CD4-positive, alpha-beta memory T cell (primary cell): Measurements from ENCODE around the gene ERI2. TPM values are rescaled to one million over a fixed set of nuclear protein-coding genes. Genes with fewer than 3 reads are reported as not detected.
"Not testable (repeated sequence)": the region's sequence is repeated elsewhere in the genome, so short reads cannot be mapped to it uniquely, and the experiment has no call there.

Source experiments
- CTCF ChIA-PET: fragments of 350-600 bp; sonication (Branson Sonifier 250); formaldehyde crosslinking; loops from one replicate; lab custom pipeline; 2021; ENCODE audit warnings: inconsistent platforms; ENCODE audit not compliant: partially characterized antibody; lab: Charles Lee
- POLR2A ChIA-PET: fragments of 350-600 bp; sonication (Branson Sonifier 250); formaldehyde crosslinking; loops from one replicate; lab custom pipeline; 2021; ENCODE audit not compliant: partially characterized antibody; lab: Charles Lee
- DNase-seq, 5 donors: peaks; one replicate each; pipeline versions ENCODE4 v3.0.0 to v3.0.0-alpha.2; 2020 to 2022; ENCODE audit warnings: mixed read lengths in 1 of 5
- H3K27ac ChIP-seq: one replicate; pipeline ENCODE4 v1.7.0; 2013; ENCODE audit warnings: low read depth, low read length
- H3K27me3 ChIP-seq: 2 replicates; pipeline ENCODE4 v1.7.0; 2013; ENCODE audit warnings: mild to moderate bottlenecking, low read length, moderate library complexity; ENCODE audit not compliant: insufficient read depth
- H3K36me3 ChIP-seq: 2 replicates; pipeline ENCODE4 v1.7.0; 2013; ENCODE audit warnings: mild to moderate bottlenecking, low read length, moderate library complexity; ENCODE audit not compliant: insufficient read depth
- H3K4me1 ChIP-seq: 2 replicates; pipeline ENCODE4 v1.7.0; 2013; ENCODE audit warnings: mild to moderate bottlenecking, low read length, moderate library complexity; ENCODE audit not compliant: insufficient read depth
- H3K4me3 ChIP-seq, 2 donors: one replicate each; pipeline ENCODE4 v1.7.0; 2013; ENCODE audit warnings: low read length in 2 of 2, mild to moderate bottlenecking in 1 of 2
- H3K9me3 ChIP-seq, 2 donors: one replicate each; pipeline ENCODE4 v1.7.0; 2013; ENCODE audit warnings: low read length in 2 of 2, control low read depth in 1 of 2; ENCODE audit not compliant: control insufficient read depth in 1 of 2
- H3K27ac Mint-ChIP-seq, 7 donors: one replicate each; pipeline ENCODE4 v1.8.0; 2020 to 2021; ENCODE audit warnings: mixed read lengths in 7 of 7, mild to moderate bottlenecking in 6 of 7, inconsistent platforms in 3 of 7, moderate library complexity in 3 of 7
- H3K27me3 Mint-ChIP-seq, 2 donors: one replicate each; pipeline ENCODE4 v1.8.0; 2020 to 2021; ENCODE audit warnings: mixed read lengths in 2 of 2
- H3K36me3 Mint-ChIP-seq, 2 donors: one replicate each; pipeline ENCODE4 v1.8.0; 2020 to 2021; ENCODE audit warnings: mixed read lengths in 2 of 2, inconsistent platforms in 1 of 2, mild to moderate bottlenecking in 1 of 2
- H3K4me1 Mint-ChIP-seq, 4 donors: one replicate each; pipeline ENCODE4 v1.8.0; 2020 to 2021; ENCODE audit warnings: mixed read lengths in 4 of 4, mild to moderate bottlenecking in 1 of 4
- H3K4me3 Mint-ChIP-seq, 8 donors: one replicate each; pipeline ENCODE4 v1.8.0; 2020 to 2021; ENCODE audit warnings: mixed read lengths in 8 of 8, mild to moderate bottlenecking in 7 of 8, moderate library complexity in 6 of 8, inconsistent platforms in 3 of 8
- H3K9me3 Mint-ChIP-seq, 8 donors: one replicate each; pipeline ENCODE4 v1.8.0; 2020 to 2021; ENCODE audit warnings: mixed read lengths in 8 of 8, mild to moderate bottlenecking in 5 of 8, inconsistent platforms in 3 of 8, moderate library complexity in 1 of 8
- intact Hi-C: fragments of 100-400 bp; cut with micrococcal nuclease; formaldehyde crosslinking; loops from one replicate; pipeline ENCODE4 v1.15.1; 2023
- polyA plus RNA-seq, 2 donors: library from polyadenylated mRNA; unstranded; fragments of 300-500 nt; fragmentation: Illumina TruSeq; gene quantifications; one replicate each; pipeline ENCODE4 v1.2.3, GENCODE V29; 2021
- total RNA-seq, 2 experiments: library from RNA; stranded (reverse); gene quantifications; one replicate each; pipeline ENCODE4 v1.2.3, GENCODE V29; 2021

Gene ERI2
- total and polyA plus RNA-seq, 4 experiments from 2014 or later = 2.8 to 4.0 (median 3.5) TPM

GRCh38 chr16:20768121-20768520 lies 38.2 kb downstream of the ERI2 start:
- no peaks in the 10 kb centered on the region for H3K9me3 Mint-ChIP-seq

GRCh38 chr16:20767577-20767976 lies 38.7 kb downstream of the ERI2 start:
- Mint-ChIP-seq H3K27me3 (no peaks in the 10 kb centered on the region), H3K27ac (no peak overlapping the region), H3K36me3 (peaks cover 4 to 9% of the 10 kb centered on the region in 2 donors), H3K9me3 (no peaks in the 10 kb centered on the region), H3K4me3 (no peak overlapping the region), H3K4me1 (peaks cover 11 to 23% (median 14%) of the 10 kb centered on the region in 4 donors)
- peaks cover 20% of the 10 kb centered on the region for H3K4me1 ChIP-seq
- no peak for DNase-seq
- H3K27ac ChIP-seq = no peak overlapping the region
- ChIA-PET POLR2A (no interaction called here), CTCF (no interaction called here)
- H3K27me3 ChIP-seq = no peaks in the 10 kb centered on the region
- no peak overlapping the region for H3K4me3 ChIP-seq
- no peaks in the 10 kb centered on the region for H3K9me3 ChIP-seq
- intact Hi-C loops = no loop called here
- H3K36me3 ChIP-seq = no peaks in the 10 kb centered on the region

More at GRCh38 chr16:20768121-20768520, 38.2 kb downstream of the ERI2 start:
- Mint-ChIP-seq H3K4me1 (peaks cover 8 to 17% (median 10%) of the 10 kb centered on the region in 4 donors), H3K36me3 (peaks cover 4 to 9% of the 10 kb centered on the region in 2 donors), H3K27ac (no peak overlapping the region), H3K4me3 (no peak overlapping the region), H3K27me3 (no peaks in the 10 kb centered on the region)
- ChIA-PET CTCF (no interaction called here), POLR2A (no interaction called here)
- no peaks in the 10 kb centered on the region for H3K36me3 ChIP-seq
- no peak overlapping the region for H3K27ac ChIP-seq
- intact Hi-C loops = no loop called here
- no peaks in the 10 kb centered on the region for H3K27me3 ChIP-seq
- peaks cover 15% of the 10 kb centered on the region for H3K4me1 ChIP-seq
- no peak for DNase-seq
- H3K9me3 ChIP-seq = no peaks in the 10 kb centered on the region
- no peak overlapping the region for H3K4me3 ChIP-seq

- H3K4me1 ChIP-seq = peaks cover 20% of the 10 kb centered on the region
- H3K4me3 Mint-ChIP-seq = no peak overlapping the region
- CTCF ChIA-PET = interaction anchor here (1.9 kb wide), 1 partner anchor 11 kb away, joined by 4 read pairs; no protein-coding TSS in a partner anchor
- H3K27ac ChIP-seq = no peak overlapping the region
- peaks cover 7 to 9% of the 10 kb centered on the region in 2 donors for H3K36me3 Mint-ChIP-seq
- no peaks in the 10 kb centered on the region for H3K27me3 Mint-ChIP-seq
- no peak for DNase-seq
- H3K27me3 ChIP-seq = no peaks in the 10 kb centered on the region
- no peaks in the 10 kb centered on the region for H3K9me3 ChIP-seq
- POLR2A ChIA-PET = no interaction called here
- intact Hi-C loops = no loop called here
- H3K4me1 Mint-ChIP-seq = peaks cover 12 to 33% (median 23%) of the 10 kb centered on the region in 4 donors
- H3K27ac Mint-ChIP-seq = no peak overlapping the region
- H3K36me3 ChIP-seq = no peaks in the 10 kb centered on the region
- H3K4me3 ChIP-seq = no peak overlapping the region
- peaks cover 0 to 5% (median 0%) of the 10 kb centered on the region in 8 donors for H3K9me3 Mint-ChIP-seq
These were observed 40.0 kb downstream of the ERI2 start for GRCh38 chr16:20766294-20766693.

GRCh38 chr16:20765732-20766131 lies 40.5 kb downstream of the ERI2 start:
- H3K4me3 Mint-ChIP-seq = no peak overlapping the region
- H3K27me3 Mint-ChIP-seq = no peaks in the 10 kb centered on the region
- no peaks in the 10 kb centered on the region for H3K27me3 ChIP-seq
- H3K9me3 ChIP-seq = no peaks in the 10 kb centered on the region
- H3K36me3 ChIP-seq = no peaks in the 10 kb centered on the region
- CTCF ChIA-PET = interaction anchor here (1.1 to 1.9 kb wide), 3 partner anchors 12 to 83 kb away, joined by 3 to 5 read pairs (median 4); partner anchors contain the start of gene THUMPD1
- no peak overlapping the region for H3K4me3 ChIP-seq
- peaks cover 0 to 5% (median 0%) of the 10 kb centered on the region in 8 donors for H3K9me3 Mint-ChIP-seq
- peaks cover 12 to 34% (median 24%) of the 10 kb centered on the region in 4 donors for H3K4me1 Mint-ChIP-seq
- no peak overlapping the region for H3K27ac Mint-ChIP-seq
- H3K4me1 ChIP-seq = peaks cover 20% of the 10 kb centered on the region
- no peak for DNase-seq
- no peak overlapping the region for H3K27ac ChIP-seq
- POLR2A ChIA-PET = no interaction called here
- peaks cover 9 to 13% of the 10 kb centered on the region in 2 donors for H3K36me3 Mint-ChIP-seq
- intact Hi-C loops = no loop called here

GRCh38 chr16:20764448-20764847 lies 41.8 kb downstream of the ERI2 start:
- CTCF ChIA-PET = interaction anchor here (0.9 to 1.9 kb wide), 4 partner anchors 13 to 34 kb away, joined by 3 to 5 read pairs (median 4); partner anchors contain the start of gene THUMPD1
- not testable (repeated sequence) for H3K9me3 ChIP-seq, DNase-seq, H3K36me3 ChIP-seq, H3K27me3 Mint-ChIP-seq, H3K27ac ChIP-seq, H3K4me3 ChIP-seq, H3K27me3 ChIP-seq
- POLR2A ChIA-PET = interaction anchor here (0.9 to 4.9 kb wide), 3 partner anchors 14 to 34 kb away, joined by 3 to 32 read pairs (median 3); partner anchors contain the start of gene THUMPD1
- peaks cover 9 to 18% of the 10 kb centered on the region in 2 donors for H3K36me3 Mint-ChIP-seq
- H3K4me1 ChIP-seq = peaks cover 20% of the 10 kb centered on the region
- intact Hi-C loops = loop anchor here (1.0 to 5.0 kb wide), 2 partner anchors 42 to 138 kb away; partner anchors contain the start of genes DCUN1D3, ERI2, LYRM1 and REXO5
- peaks cover 12 to 34% (median 24%) of the 10 kb centered on the region in 4 donors for H3K4me1 Mint-ChIP-seq
- H3K9me3 Mint-ChIP-seq = peaks cover 0 to 11% (median 2%) of the 10 kb centered on the region in 8 donors
- peak overlapping the region in 1 of 8 donors; percentile 16 for H3K4me3 Mint-ChIP-seq
- H3K27ac Mint-ChIP-seq = peak overlapping the region in 3 of 7 donors; percentile 29 to 80 (median 69)

GRCh38 chr16:20763461-20764232 lies 42.6 kb downstream of the ERI2 start, which contains the start of gene ACSM3:
TSS of gene ACSM3 (plus strand) at chr16:20764014. CDS start at chr16:20770035, 6,021 bp downstream.
- H3K4me3 Mint-ChIP-seq = peak within 1 kb of the TSS; percentile 88 to 97 (median 94)
- peaks cover 12 to 34% (median 24%) of the 10 kb centered on the region in 4 donors for H3K4me1 Mint-ChIP-seq
- DNase-seq = peak; percentile 76 to 84 (median 80)
- intact Hi-C loops = loop anchor here (1.0 to 5.0 kb wide), 3 partner anchors 22 to 139 kb away; partner anchors contain the start of genes DCUN1D3, ERI2, LYRM1 and REXO5
- ChIA-PET POLR2A (interaction anchor here (0.6 to 4.9 kb wide), 7 partner anchors 13 to 824 kb away, joined by 3 to 32 read pairs (median 4); partner anchors contain the start of genes DCUN1D3, LYRM1 and THUMPD1), CTCF (interaction anchor here (0.6 to 1.3 kb wide), 3 partner anchors 23 to 867 kb away, joined by 3 to 4 read pairs (median 3); no protein-coding TSS in a partner anchor)
- peak within 1 kb of the TSS; percentile 80 to 99 (median 97) for H3K27ac Mint-ChIP-seq
- no peaks in the 10 kb centered on the region for H3K27me3 Mint-ChIP-seq
- Histone ChIP-seq H3K4me3 (peak within 1 kb of the TSS; percentile 49), H3K36me3 (no peaks in the 10 kb centered on the region), H3K4me1 (peaks cover 20% of the 10 kb centered on the region), H3K27me3 (no peaks in the 10 kb centered on the region), H3K9me3 (no peaks in the 10 kb centered on the region), H3K27ac (peak within 1 kb of the TSS; percentile 64)
- H3K36me3 Mint-ChIP-seq = peaks cover 9 to 18% of the 10 kb centered on the region in 2 donors
- H3K9me3 Mint-ChIP-seq = peaks cover 0 to 11% (median 2%) of the 10 kb centered on the region in 8 donors
